ENCODE data around the gene NTM.

Gene NTM

GRCh38 chr11:131999084-131999483 is 628.7 kb downstream of the NTM start:
- Histone ChIP-seq H3K4me2 (ENCODE audit: low read length, poor library complexity, severe bottlenecking) (no peak overlapping the region), H3K9ac (ENCODE audit: low read length) (no peak overlapping the region), H3K4me3 (ENCODE audit: insufficient read depth in 1 of 2, low read depth in 1 of 2, low read length in 2 of 2) (no peak overlapping the region), H3K4ac (ENCODE audit: low read depth in 1 of 2, low read length in 2 of 2) (no peak overlapping the region), H3K14ac (ENCODE audit: low read length in 2 of 2) (no peak overlapping the region), H3K79me1 (replicated peaks; ENCODE audit: low read length, poor library complexity, severe bottlenecking) (peaks cover 47% of the 10 kb centered on the region), H2BK15ac (ENCODE audit: low read depth, poor library complexity, severe bottlenecking) (no peak overlapping the region), H2AFZ (ENCODE audit: low read depth, low read length) (no peak overlapping the region), H2BK5ac (ENCODE audit: low read depth, low read length, poor library complexity, severe bottlenecking) (no peak overlapping the region), H2BK120ac (ENCODE audit: low read depth, low read length) (no peak overlapping the region), H2AK5ac (ENCODE audit: low read length, severe bottlenecking) (peak overlapping the region; percentile 70), H4K8ac (ENCODE audit: low read length) (peak overlapping the region; percentile 16), H3K18ac (ENCODE audit: low read depth in 1 of 2, low read length in 2 of 2) (no peak overlapping the region), H3K9me3 (ENCODE audit: control insufficient read depth, low read length) (peaks cover 14% of the 10 kb centered on the region), H3K27me3 (ENCODE audit: control insufficient read depth in 1 of 2, insufficient read depth in 1 of 2, low read length in 2 of 2) (no peaks in the 10 kb centered on the region), H2BK12ac (ENCODE audit: low read length in 2 of 2) (no peak overlapping the region), H3K23ac (ENCODE audit: low read length in 2 of 2) (no peak overlapping the region), H4K91ac (ENCODE audit: low read length) (no peak overlapping the region), H3K27ac (ENCODE audit: low read length, poor library complexity, severe bottlenecking) (no peak overlapping the region), H3K36me3 (ENCODE audit: control insufficient read depth in 1 of 2, insufficient read depth in 2 of 2, low read depth in 1 of 2, low read length in 2 of 2) (peaks cover 9 to 31% of the 10 kb centered on the region in 2 experiments), H3K4me1 (ENCODE audit: control insufficient read depth, insufficient read depth, low read depth, low read length) (peaks cover 6% of the 10 kb centered on the region)
- WGBS, result 83% methylated on average over 5 of the region's 6 CpGs
- DNase-seq, result peak; percentile 18

- no peak overlapping the region for H3K9ac ChIP-seq (ENCODE audit: low read length)
- H2BK15ac ChIP-seq (ENCODE audit: low read depth, poor library complexity, severe bottlenecking), result no peak overlapping the region
- H3K9me3 ChIP-seq (ENCODE audit: control insufficient read depth, low read length), result peaks cover 14% of the 10 kb centered on the region
- 89% methylated on average over 1 of the region's 1 CpG for WGBS
- no peak overlapping the region for H4K8ac ChIP-seq (ENCODE audit: low read length)
- H2BK5ac ChIP-seq (ENCODE audit: low read depth, low read length, poor library complexity, severe bottlenecking), result no peak overlapping the region
- H3K79me1 ChIP-seq (replicated peaks; ENCODE audit: low read length, poor library complexity, severe bottlenecking), result peaks cover 48% of the 10 kb centered on the region
- H2BK120ac ChIP-seq (ENCODE audit: low read depth, low read length), result no peak overlapping the region
- H3K27me3 ChIP-seq (ENCODE audit: control insufficient read depth in 1 of 2, insufficient read depth in 1 of 2, low read length in 2 of 2), result no peaks in the 10 kb centered on the region
- H3K18ac ChIP-seq (ENCODE audit: low read depth in 1 of 2, low read length in 2 of 2), result no peak overlapping the region
- H2BK12ac ChIP-seq (ENCODE audit: low read length in 2 of 2), result no peak overlapping the region
- peaks cover 9 to 31% of the 10 kb centered on the region in 2 experiments for H3K36me3 ChIP-seq (ENCODE audit: control insufficient read depth in 1 of 2, insufficient read depth in 2 of 2, low read depth in 1 of 2, low read length in 2 of 2)
- H3K4ac ChIP-seq (ENCODE audit: low read depth in 1 of 2, low read length in 2 of 2), result no peak overlapping the region
- H3K23ac ChIP-seq (ENCODE audit: low read length in 2 of 2), result no peak overlapping the region
- no peak overlapping the region for H4K91ac ChIP-seq (ENCODE audit: low read length)
- no peak overlapping the region for H3K27ac ChIP-seq (ENCODE audit: low read length, poor library complexity, severe bottlenecking)
- H3K4me3 ChIP-seq (ENCODE audit: insufficient read depth in 1 of 2, low read depth in 1 of 2, low read length in 2 of 2), result no peak overlapping the region
- H3K4me1 ChIP-seq (ENCODE audit: control insufficient read depth, insufficient read depth, low read depth, low read length), result peaks cover 6% of the 10 kb centered on the region
- no peak overlapping the region for H2AFZ ChIP-seq (ENCODE audit: low read depth, low read length)
- no peak for DNase-seq
- H3K14ac ChIP-seq (ENCODE audit: low read length in 2 of 2), result no peak overlapping the region
- no peak overlapping the region for H2AK5ac ChIP-seq (ENCODE audit: low read length, severe bottlenecking)
- no peak overlapping the region for H3K4me2 ChIP-seq (ENCODE audit: low read length, poor library complexity, severe bottlenecking)
These were observed 629.5 kb downstream of the NTM start for GRCh38 chr11:131999955-132000354.

- Histone ChIP-seq H2BK120ac (ENCODE audit: low read depth, low read length) (no peak overlapping the region), H4K8ac (ENCODE audit: low read length) (no peak overlapping the region), H3K4me1 (ENCODE audit: control insufficient read depth, insufficient read depth, low read depth, low read length) (peaks cover 6% of the 10 kb centered on the region), H3K79me1 (replicated peaks; ENCODE audit: low read length, poor library complexity, severe bottlenecking) (peaks cover 27% of the 10 kb centered on the region), H3K23ac (ENCODE audit: low read length in 2 of 2) (no peak overlapping the region), H3K4me2 (ENCODE audit: low read length, poor library complexity, severe bottlenecking) (no peak overlapping the region), H3K4ac (ENCODE audit: low read depth in 1 of 2, low read length in 2 of 2) (no peak overlapping the region), H3K9ac (ENCODE audit: low read length) (no peak overlapping the region), H3K9me3 (ENCODE audit: control insufficient read depth, low read length) (no peaks in the 10 kb centered on the region), H2AK5ac (ENCODE audit: low read length, severe bottlenecking) (no peak overlapping the region), H3K27me3 (ENCODE audit: control insufficient read depth in 1 of 2, insufficient read depth in 1 of 2, low read length in 2 of 2) (no peaks in the 10 kb centered on the region), H3K36me3 (ENCODE audit: control insufficient read depth in 1 of 2, insufficient read depth in 2 of 2, low read depth in 1 of 2, low read length in 2 of 2) (peaks cover 0 to 6% of the 10 kb centered on the region in 2 experiments), H2BK5ac (ENCODE audit: low read depth, low read length, poor library complexity, severe bottlenecking) (no peak overlapping the region), H3K18ac (ENCODE audit: low read depth in 1 of 2, low read length in 2 of 2) (no peak overlapping the region), H2AFZ (ENCODE audit: low read depth, low read length) (no peak overlapping the region), H3K14ac (ENCODE audit: low read length in 2 of 2) (no peak overlapping the region), H2BK12ac (ENCODE audit: low read length in 2 of 2) (no peak overlapping the region), H2BK15ac (ENCODE audit: low read depth, poor library complexity, severe bottlenecking) (no peak overlapping the region), H3K27ac (ENCODE audit: low read length, poor library complexity, severe bottlenecking) (no peak overlapping the region), H4K91ac (ENCODE audit: low read length) (no peak overlapping the region), H3K4me3 (ENCODE audit: insufficient read depth in 1 of 2, low read depth in 1 of 2, low read length in 2 of 2) (no peak overlapping the region)
- 97% methylated on average over 3 of the region's 4 CpGs for WGBS
- DNase-seq, result no peak
These were observed 635.5 kb downstream of the NTM start for GRCh38 chr11:132005887-132006286.

- no peak overlapping the region for H3K23ac ChIP-seq (ENCODE audit: low read length in 2 of 2)
- H3K4ac ChIP-seq (ENCODE audit: low read depth in 1 of 2, low read length in 2 of 2), result no peak overlapping the region
- H4K8ac ChIP-seq (ENCODE audit: low read length), result no peak overlapping the region
- no peak overlapping the region for H2BK12ac ChIP-seq (ENCODE audit: low read length in 2 of 2)
- peaks cover 6% of the 10 kb centered on the region for H3K4me1 ChIP-seq (ENCODE audit: control insufficient read depth, insufficient read depth, low read depth, low read length)
- H3K27me3 ChIP-seq (ENCODE audit: control insufficient read depth in 1 of 2, insufficient read depth in 1 of 2, low read length in 2 of 2), result no peaks in the 10 kb centered on the region
- no peak overlapping the region for H3K14ac ChIP-seq (ENCODE audit: low read length in 2 of 2)
- H3K79me1 ChIP-seq (replicated peaks; ENCODE audit: low read length, poor library complexity, severe bottlenecking), result peaks cover 24% of the 10 kb centered on the region
- no peak overlapping the region for H3K9ac ChIP-seq (ENCODE audit: low read length)
- H2BK15ac ChIP-seq (ENCODE audit: low read depth, poor library complexity, severe bottlenecking), result no peak overlapping the region
- WGBS, result 95% methylated on average over 7 of the region's 7 CpGs
- peaks cover 0 to 3% of the 10 kb centered on the region in 2 experiments for H3K36me3 ChIP-seq (ENCODE audit: control insufficient read depth in 1 of 2, insufficient read depth in 2 of 2, low read depth in 1 of 2, low read length in 2 of 2)
- no peak overlapping the region for H2BK5ac ChIP-seq (ENCODE audit: low read depth, low read length, poor library complexity, severe bottlenecking)
- no peak overlapping the region for H4K91ac ChIP-seq (ENCODE audit: low read length)
- no peak overlapping the region for H3K4me2 ChIP-seq (ENCODE audit: low read length, poor library complexity, severe bottlenecking)
- H3K18ac ChIP-seq (ENCODE audit: low read depth in 1 of 2, low read length in 2 of 2), result no peak overlapping the region
- no peak for DNase-seq
- H2BK120ac ChIP-seq (ENCODE audit: low read depth, low read length), result no peak overlapping the region
- no peak overlapping the region for H2AFZ ChIP-seq (ENCODE audit: low read depth, low read length)
- no peaks in the 10 kb centered on the region for H3K9me3 ChIP-seq (ENCODE audit: control insufficient read depth, low read length)
- H3K27ac ChIP-seq (ENCODE audit: low read length, poor library complexity, severe bottlenecking), result no peak overlapping the region
- H2AK5ac ChIP-seq (ENCODE audit: low read length, severe bottlenecking), result no peak overlapping the region
- no peak overlapping the region for H3K4me3 ChIP-seq (ENCODE audit: insufficient read depth in 1 of 2, low read depth in 1 of 2, low read length in 2 of 2)
These were observed 636.6 kb downstream of the NTM start for GRCh38 chr11:132006884-132007580.

Data from mesenchymal stem cell (in vitro differentiated cells and primary cell).